ENCODE data around the gene SNX33. TPM values are rescaled to one million over a fixed set of nuclear protein-coding genes. Genes with fewer than 3 reads are reported as not detected.
A peak's percentile ranks its signal among the peaks of the same experiment; 100 is the strongest.

SNX33 gene
- total and polyA plus RNA-seq, 2 of the 13 experiments (the other 11 are each of a cell fraction or from before 2014, with no cell fraction given) = 11.0 to 11.6 TPM

DNA sequence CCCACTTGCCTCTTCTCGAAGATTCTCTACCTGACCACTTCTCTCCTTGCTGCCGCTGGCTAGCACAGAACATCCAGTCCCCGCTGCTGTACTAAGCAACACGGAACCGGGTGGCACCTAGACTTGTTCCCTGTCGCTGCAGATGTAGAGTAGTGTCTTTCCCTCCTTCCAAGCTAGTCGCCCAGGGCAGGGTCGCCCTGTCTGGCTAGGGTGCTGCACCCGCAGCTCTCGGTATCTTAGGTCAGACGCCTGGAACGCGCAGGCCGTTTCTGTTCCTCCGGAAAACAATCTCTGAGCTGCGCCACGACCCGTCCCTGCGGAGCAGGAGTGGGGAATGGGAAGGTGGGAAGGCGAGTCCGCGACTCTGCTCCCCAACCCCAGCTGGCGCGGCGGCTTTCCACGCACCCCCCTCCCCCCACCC lies 758 bp upstream of the SNX33 start:
- intact Hi-C loops (cut with micrococcal nuclease; ENCODE audit: unreplicated experiment) = no loop called here
- Histone ChIP-seq H3K4me2 (ENCODE audit: low read depth, low read length) (peak overlapping the region; percentile 97), H3K79me2 (ENCODE audit: insufficient read depth, low read length) (peaks cover 45% of the 10 kb centered on the region), H3K36me3 (replicated peaks in 1 of 2; ENCODE audit: control insufficient read depth in 1 of 2, insufficient read depth in 2 of 2, low read length in 2 of 2) (no peaks in the 10 kb centered on the region), H4K20me1 (ENCODE audit: insufficient read depth, low read length) (peaks cover 7% of the 10 kb centered on the region; the same call in 1 of the 2 replicates), H3K9me3 (ENCODE audit: low read length) (no peaks in the 10 kb centered on the region), H2AFZ (ENCODE audit: low read length) (peak overlapping the region; percentile 59), H3K4me1 (ENCODE audit: insufficient read depth, low read length) (peaks cover 48% of the 10 kb centered on the region), H3K27ac (ENCODE audit: extremely low read length, insufficient read depth, low read length) (peak overlapping the region; percentile 98), H3K9ac (ENCODE audit: insufficient read depth, low read depth, low read length) (peak overlapping the region; percentile 89), H3K4me3 (replicated peaks in 1 of 3; ENCODE audit: insufficient read depth in 1 of 3, low read depth in 2 of 3, low read length in 3 of 3) (peak overlapping the region; percentile 83 to 96 (median 93)), H3K27me3 (ENCODE audit: control insufficient read depth in 1 of 2, insufficient read depth in 2 of 2, low read length in 2 of 2) (peaks cover 0 to 2% of the 10 kb centered on the region in 2 experiments; a peak in 1 of 5 replicates)
- FAIRE-seq (no peak), DNase-seq (ENCODE audit: low spot score) (no peak), ATAC-seq (peak; percentile 5; the same call in 2 of the 3 replicates)
- TSS peak; percentile 61 for BruUV-seq (replicated peaks)
- CTCF ChIA-PET (ENCODE audit: low intra/inter-chr PET ratio, low total read pairs) = no interaction called here
- 2% methylated on average over 25 of the region's 26 CpGs for WGBS (ENCODE audit: low lambda C conversion rate)
- in situ Hi-C loops (cut with HindIII; ENCODE audit: extremely low pct_ligation_motif_present, low pct_unique_long_range_greater_than_20kb) = loop anchor here (5.0 to 10.0 kb wide), 2 partner anchors 35 to 282 kb away; partner anchors contain the start of gene MAN2C1
- POLR2A ChIA-PET = interaction anchor here (0.9 to 2.6 kb wide), 17 partner anchors 9 to 279 kb away, joined by 3 to 39 read pairs (median 6); partner anchors contain the start of genes IMP3, MAN2C1, PTPN9 and SIN3A
- TF ChIP-seq SOX6 (IDR thresholded peaks at IDR 0.05) = no peak
- TF ChIP-seq SOX6 (CRISPR knock-in tag; IDR thresholded peaks at IDR 0.05) = no peak
- TF ChIP-seq, protein P1, sequence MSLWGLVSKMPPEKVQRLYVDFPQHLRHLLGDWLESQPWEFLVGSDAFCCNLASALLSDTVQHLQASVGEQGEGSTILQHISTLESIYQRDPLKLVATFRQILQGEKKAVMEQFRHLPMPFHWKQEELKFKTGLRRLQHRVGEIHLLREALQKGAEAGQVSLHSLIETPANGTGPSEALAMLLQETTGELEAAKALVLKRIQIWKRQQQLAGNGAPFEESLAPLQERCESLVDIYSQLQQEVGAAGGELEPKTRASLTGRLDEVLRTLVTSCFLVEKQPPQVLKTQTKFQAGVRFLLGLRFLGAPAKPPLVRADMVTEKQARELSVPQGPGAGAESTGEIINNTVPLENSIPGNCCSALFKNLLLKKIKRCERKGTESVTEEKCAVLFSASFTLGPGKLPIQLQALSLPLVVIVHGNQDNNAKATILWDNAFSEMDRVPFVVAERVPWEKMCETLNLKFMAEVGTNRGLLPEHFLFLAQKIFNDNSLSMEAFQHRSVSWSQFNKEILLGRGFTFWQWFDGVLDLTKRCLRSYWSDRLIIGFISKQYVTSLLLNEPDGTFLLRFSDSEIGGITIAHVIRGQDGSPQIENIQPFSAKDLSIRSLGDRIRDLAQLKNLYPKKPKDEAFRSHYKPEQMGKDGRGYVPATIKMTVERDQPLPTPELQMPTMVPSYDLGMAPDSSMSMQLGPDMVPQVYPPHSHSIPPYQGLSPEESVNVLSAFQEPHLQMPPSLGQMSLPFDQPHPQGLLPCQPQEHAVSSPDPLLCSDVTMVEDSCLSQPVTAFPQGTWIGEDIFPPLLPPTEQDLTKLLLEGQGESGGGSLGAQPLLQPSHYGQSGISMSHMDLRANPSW (CRISPR knock-in tag; IDR thresholded peaks at IDR 0.05; ENCODE audit: borderline replicate concordance) = no peak
- no peak for TF ChIP-seq ZNF615 (CRISPR knock-in tag; IDR thresholded peaks at IDR 0.05; ENCODE audit: borderline replicate concordance)
- no peak for TF ChIP-seq NFE2L1 (CRISPR knock-in tag; IDR thresholded peaks at IDR 0.05; ENCODE audit: borderline replicate concordance)
- TF ChIP-seq, protein P2, sequence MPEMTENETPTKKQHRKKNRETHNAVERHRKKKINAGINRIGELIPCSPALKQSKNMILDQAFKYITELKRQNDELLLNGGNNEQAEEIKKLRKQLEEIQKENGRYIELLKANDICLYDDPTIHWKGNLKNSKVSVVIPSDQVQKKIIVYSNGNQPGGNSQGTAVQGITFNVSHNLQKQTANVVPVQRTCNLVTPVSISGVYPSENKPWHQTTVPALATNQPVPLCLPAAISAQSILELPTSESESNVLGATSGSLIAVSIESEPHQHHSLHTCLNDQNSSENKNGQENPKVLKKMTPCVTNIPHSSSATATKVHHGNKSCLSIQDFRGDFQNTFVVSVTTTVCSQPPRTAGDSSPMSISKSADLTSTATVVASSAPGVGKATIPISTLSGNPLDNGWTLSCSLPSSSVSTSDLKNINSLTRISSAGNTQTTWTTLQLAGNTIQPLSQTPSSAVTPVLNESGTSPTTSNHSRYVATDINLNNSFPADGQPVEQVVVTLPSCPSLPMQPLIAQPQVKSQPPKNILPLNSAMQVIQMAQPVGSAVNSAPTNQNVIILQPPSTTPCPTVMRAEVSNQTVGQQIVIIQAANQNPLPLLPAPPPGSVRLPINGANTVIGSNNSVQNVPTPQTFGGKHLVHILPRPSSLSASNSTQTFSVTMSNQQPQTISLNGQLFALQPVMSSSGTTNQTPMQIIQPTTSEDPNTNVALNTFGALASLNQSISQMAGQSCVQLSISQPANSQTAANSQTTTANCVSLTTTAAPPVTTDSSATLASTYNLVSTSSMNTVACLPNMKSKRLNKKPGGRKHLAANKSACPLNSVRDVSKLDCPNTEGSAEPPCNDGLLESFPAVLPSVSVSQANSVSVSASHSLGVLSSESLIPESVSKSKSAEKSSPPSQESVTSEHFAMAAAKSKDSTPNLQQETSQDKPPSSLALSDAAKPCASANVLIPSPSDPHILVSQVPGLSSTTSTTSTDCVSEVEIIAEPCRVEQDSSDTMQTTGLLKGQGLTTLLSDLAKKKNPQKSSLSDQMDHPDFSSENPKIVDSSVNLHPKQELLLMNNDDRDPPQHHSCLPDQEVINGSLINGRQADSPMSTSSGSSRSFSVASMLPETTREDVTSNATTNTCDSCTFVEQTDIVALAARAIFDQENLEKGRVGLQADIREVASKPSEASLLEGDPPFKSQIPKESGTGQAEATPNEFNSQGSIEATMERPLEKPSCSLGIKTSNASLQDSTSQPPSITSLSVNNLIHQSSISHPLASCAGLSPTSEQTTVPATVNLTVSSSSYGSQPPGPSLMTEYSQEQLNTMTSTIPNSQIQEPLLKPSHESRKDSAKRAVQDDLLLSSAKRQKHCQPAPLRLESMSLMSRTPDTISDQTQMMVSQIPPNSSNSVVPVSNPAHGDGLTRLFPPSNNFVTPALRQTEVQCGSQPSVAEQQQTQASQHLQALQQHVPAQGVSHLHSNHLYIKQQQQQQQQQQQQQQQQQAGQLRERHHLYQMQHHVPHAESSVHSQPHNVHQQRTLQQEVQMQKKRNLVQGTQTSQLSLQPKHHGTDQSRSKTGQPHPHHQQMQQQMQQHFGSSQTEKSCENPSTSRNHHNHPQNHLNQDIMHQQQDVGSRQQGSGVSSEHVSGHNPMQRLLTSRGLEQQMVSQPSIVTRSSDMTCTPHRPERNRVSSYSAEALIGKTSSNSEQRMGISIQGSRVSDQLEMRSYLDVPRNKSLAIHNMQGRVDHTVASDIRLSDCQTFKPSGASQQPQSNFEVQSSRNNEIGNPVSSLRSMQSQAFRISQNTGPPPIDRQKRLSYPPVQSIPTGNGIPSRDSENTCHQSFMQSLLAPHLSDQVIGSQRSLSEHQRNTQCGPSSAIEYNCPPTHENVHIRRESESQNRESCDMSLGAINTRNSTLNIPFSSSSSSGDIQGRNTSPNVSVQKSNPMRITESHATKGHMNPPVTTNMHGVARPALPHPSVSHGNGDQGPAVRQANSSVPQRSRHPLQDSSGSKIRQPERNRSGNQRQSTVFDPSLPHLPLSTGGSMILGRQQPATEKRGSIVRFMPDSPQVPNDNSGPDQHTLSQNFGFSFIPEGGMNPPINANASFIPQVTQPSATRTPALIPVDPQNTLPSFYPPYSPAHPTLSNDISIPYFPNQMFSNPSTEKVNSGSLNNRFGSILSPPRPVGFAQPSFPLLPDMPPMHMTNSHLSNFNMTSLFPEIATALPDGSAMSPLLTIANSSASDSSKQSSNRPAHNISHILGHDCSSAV (CRISPR knock-in tag; IDR thresholded peaks at IDR 0.05; ENCODE audit: borderline replicate concordance) = no peak
- TF ChIP-seq, protein P3, sequence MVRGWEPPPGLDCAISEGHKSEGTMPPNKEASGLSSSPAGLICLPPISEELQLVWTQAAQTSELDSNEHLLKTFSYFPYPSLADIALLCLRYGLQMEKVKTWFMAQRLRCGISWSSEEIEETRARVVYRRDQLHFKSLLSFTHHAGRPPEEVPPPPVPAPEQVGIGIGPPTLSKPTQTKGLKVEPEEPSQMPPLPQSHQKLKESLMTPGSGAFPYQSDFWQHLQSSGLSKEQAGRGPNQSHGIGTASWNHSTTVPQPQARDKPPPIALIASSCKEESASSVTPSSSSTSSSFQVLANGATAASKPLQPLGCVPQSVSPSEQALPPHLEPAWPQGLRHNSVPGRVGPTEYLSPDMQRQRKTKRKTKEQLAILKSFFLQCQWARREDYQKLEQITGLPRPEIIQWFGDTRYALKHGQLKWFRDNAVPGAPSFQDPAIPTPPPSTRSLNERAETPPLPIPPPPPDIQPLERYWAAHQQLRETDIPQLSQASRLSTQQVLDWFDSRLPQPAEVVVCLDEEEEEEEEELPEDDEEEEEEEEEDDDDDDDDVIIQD (CRISPR knock-in tag; IDR thresholded peaks at IDR 0.05; ENCODE audit: low read depth) = no peak
- no peak for TF ChIP-seq ZNF136 (CRISPR knock-in tag; IDR thresholded peaks at IDR 0.05; ENCODE audit: low read depth)
- TF ChIP-seq CHD4 (IDR thresholded peaks at IDR 0.05; ENCODE audit: borderline replicate concordance, low read length) = no peak
- TF ChIP-seq RXRB (CRISPR knock-in tag; IDR thresholded peaks at IDR 0.05; ENCODE audit: borderline replicate concordance) = no peak
- TF ChIP-seq PRMT3 (CRISPR knock-in tag; IDR thresholded peaks at IDR 0.05; ENCODE audit: borderline replicate concordance, low read depth) = no peak
